ENCODE data around the gene CAV2. TPM values are rescaled to one million over a fixed set of nuclear protein-coding genes. Genes with fewer than 3 reads are reported as not detected.

CAV2 gene
- total RNA-seq, 6 experiments from 2014 or later: 12.5 to 51.0 (median 36.0) TPM

DNA sequence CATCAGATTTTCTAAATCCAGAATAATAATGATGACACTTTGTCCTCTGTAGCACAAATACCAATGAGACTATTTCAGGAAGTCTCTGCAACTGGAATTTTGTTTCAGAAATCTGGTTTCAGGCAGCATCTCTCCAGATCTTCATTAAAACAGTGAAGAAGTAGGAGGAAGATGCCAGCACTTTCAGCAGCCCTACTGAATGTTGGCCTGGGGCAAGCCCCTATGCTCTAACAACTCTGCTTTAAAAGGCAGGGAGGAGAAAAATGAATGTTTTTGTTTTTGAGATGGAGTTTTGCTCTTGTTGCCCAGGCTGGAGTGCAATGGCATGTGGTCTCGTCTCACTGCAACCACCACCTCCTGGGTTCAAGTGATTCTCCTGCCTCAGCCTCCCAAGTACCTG, 18.1 kb downstream of the CAV2 start:
- Histone ChIP-seq H3K4me1 (no peaks in the 10 kb centered on the region), H3K27me3 (no peaks in the 10 kb centered on the region), H3K4me3 (no peak overlapping the region), H3K36me3 (no peaks in the 10 kb centered on the region), H3K27ac (no peak overlapping the region), H3K9me3 (no peaks in the 10 kb centered on the region)
- intact Hi-C loops (cut with DNase I): no loop called here
- ATAC-seq: no peak
- WGBS (ENCODE audit: insufficient coverage, low coverage, low lambda C conversion rate, missing lambda C conversion rate): 83% methylated on average over 1 of the region's 1 CpG
- TF ChIP-seq CTCF (IDR thresholded peaks at IDR 0.05): no peak
- TF ChIP-seq POLR2A (IDR thresholded peaks at IDR 0.05): no peak
- DNase-seq: no peak

- Histone ChIP-seq H3K4me1 (no peaks in the 10 kb centered on the region), H3K4me3 (no peak overlapping the region), H3K36me3 (no peaks in the 10 kb centered on the region), H3K27ac (no peak overlapping the region), H3K27me3 (no peaks in the 10 kb centered on the region), H3K9me3 (no peaks in the 10 kb centered on the region)
- no peak for ATAC-seq
- TF ChIP-seq POLR2A (IDR thresholded peaks at IDR 0.05) (no peak), CTCF (IDR thresholded peaks at IDR 0.05) (no peak)
- DNase-seq: no peak
- intact Hi-C loops (cut with DNase I): no loop called here
Measured at GRCh38 chr7:116518961-116519360, 19.4 kb downstream of the CAV2 start.

DNA sequence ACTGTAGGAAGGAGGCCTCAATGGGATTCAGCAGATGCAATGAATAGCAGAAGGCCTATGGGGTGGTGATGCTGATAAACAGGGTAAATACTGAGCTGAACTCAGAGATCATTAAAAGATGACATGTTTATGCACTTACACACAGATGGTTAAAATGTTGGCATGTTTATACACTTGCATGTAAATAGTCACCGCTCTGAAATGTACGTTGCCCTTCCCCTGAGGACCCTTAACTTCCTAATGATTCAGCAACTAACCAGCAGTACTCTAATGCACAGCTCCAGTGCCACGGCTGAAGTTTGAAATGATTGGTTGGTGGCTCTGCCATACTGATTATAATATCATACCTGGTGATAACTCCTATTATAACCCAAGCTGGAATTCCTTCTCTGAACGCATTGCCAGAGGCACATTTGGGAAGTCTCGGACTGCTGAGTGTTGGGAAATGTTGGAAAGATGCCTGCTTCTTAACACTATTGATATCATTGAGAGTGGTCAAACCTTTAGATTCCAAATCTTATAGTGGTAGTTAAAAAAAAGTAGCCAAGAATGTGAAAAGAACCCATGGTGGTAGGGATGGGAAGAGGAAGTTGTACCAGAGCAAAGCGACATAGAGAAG, 21.6 kb downstream of the CAV2 start:
- H3K9me3 ChIP-seq: no peaks in the 10 kb centered on the region
- DNase-seq (no peak), ATAC-seq (no peak)
- intact Hi-C loops (cut with DNase I): loop anchor here (10.0 kb wide), 2 partner anchors 256 to 266 kb away; no protein-coding TSS in a partner anchor
- WGBS (ENCODE audit: insufficient coverage, low coverage, low lambda C conversion rate, missing lambda C conversion rate): 78% methylated on average over 5 of the region's 6 CpGs
- TF ChIP-seq POLR2A (IDR thresholded peaks at IDR 0.05): no peak
- no peak for TF ChIP-seq CTCF (IDR thresholded peaks at IDR 0.05)
- H3K36me3 ChIP-seq: no peaks in the 10 kb centered on the region
- no peak overlapping the region for H3K27ac ChIP-seq
- H3K4me3 ChIP-seq: no peak overlapping the region
- H3K4me1 ChIP-seq: peaks cover 0 to 12% (median 0%) of the 10 kb centered on the region in 4 donors
- no peaks in the 10 kb centered on the region for H3K27me3 ChIP-seq

- 63% methylated on average over 5 of the region's 5 CpGs for WGBS (ENCODE audit: insufficient coverage, low coverage, low lambda C conversion rate, missing lambda C conversion rate)
- Histone ChIP-seq H3K4me3 (no peak overlapping the region), H3K27ac (no peak overlapping the region), H3K27me3 (no peaks in the 10 kb centered on the region), H3K9me3 (no peaks in the 10 kb centered on the region), H3K4me1 (peaks cover 0 to 12% (median 0%) of the 10 kb centered on the region in 4 donors), H3K36me3 (no peaks in the 10 kb centered on the region)
- TF ChIP-seq POLR2A (IDR thresholded peaks at IDR 0.05): no peak
- TF ChIP-seq CTCF (IDR thresholded peaks at IDR 0.05): no peak
- no peak for ATAC-seq
- intact Hi-C loops (cut with DNase I): loop anchor here (10.0 kb wide), 2 partner anchors 257 to 267 kb away; no protein-coding TSS in a partner anchor
- no peak for DNase-seq
Measured at GRCh38 chr7:116522247-116522646, 22.7 kb downstream of the CAV2 start.

All from right lobe of liver (tissue), 6 donors.